Natural killer cell (primary cell): ENCODE measurements around the gene FAM53B. TPM values are rescaled to one million over a fixed set of nuclear protein-coding genes. Genes with fewer than 3 reads are reported as not detected.
"Not testable (repeated sequence)": the region's sequence is repeated elsewhere in the genome, so short reads cannot be mapped to it uniquely, and the experiment has no call there.

ENCODE experiments used
- ATAC-seq, 3 donors: fragments of 150-1000 bp in 2 of 3; fragments of 200-7000 bp in 1 of 3; cut with Tn5 transposase; 1 replicate in 1 of 3; 2 replicates in 2 of 3; pipeline ENCODE4 v1.10.0; 2021; ENCODE audit warnings: mild to moderate bottlenecking in 2 of 3, moderate library complexity in 2 of 3
- DNase-seq, 2 donors: peaks; one replicate each; pipeline versions ENCODE4 v3.0.0 to v3.0.0-alpha.2; 2013 to 2021; ENCODE audit warnings: mixed read lengths in 1 of 2
- H3K27ac ChIP-seq: one replicate; pipeline ENCODE4 v1.5.1; 2013; ENCODE audit warnings: mild to moderate bottlenecking, low read length
- H3K27me3 ChIP-seq: one replicate; pipeline ENCODE4 v1.6.1; 2013; ENCODE audit warnings: low read length; ENCODE audit not compliant: control insufficient read depth, insufficient read depth
- H3K36me3 ChIP-seq: one replicate; pipeline ENCODE4 v1.6.1; 2013; ENCODE audit warnings: low read length; ENCODE audit not compliant: control insufficient read depth, insufficient read depth
- H3K4me1 ChIP-seq: one replicate; pipeline ENCODE4 v1.6.1; 2013; ENCODE audit warnings: low read length; ENCODE audit not compliant: control insufficient read depth, insufficient read depth
- H3K4me3 ChIP-seq: one replicate; pipeline ENCODE4 v1.5.1; 2013; ENCODE audit warnings: low read length
- H3K9me3 ChIP-seq: one replicate; pipeline ENCODE4 v1.6.1; 2013; ENCODE audit warnings: low read length; ENCODE audit not compliant: control insufficient read depth, insufficient read depth
- H3K27ac Mint-ChIP-seq, 2 donors: one replicate each; pipeline ENCODE4 v1.8.0; 2022; ENCODE audit warnings: mild to moderate bottlenecking in 2 of 2, mixed read lengths in 2 of 2, moderate library complexity in 1 of 2
- H3K27me3 Mint-ChIP-seq, 2 donors: one replicate each; pipeline ENCODE4 v1.8.0; 2022; ENCODE audit warnings: low read depth in 2 of 2, mixed read lengths in 2 of 2
- H3K36me3 Mint-ChIP-seq: one replicate; pipeline ENCODE4 v1.8.0; 2022; ENCODE audit warnings: mixed read lengths
- H3K4me1 Mint-ChIP-seq, 2 donors: one replicate each; pipeline ENCODE4 v1.8.0; 2022; ENCODE audit warnings: mixed read lengths in 2 of 2
- H3K4me3 Mint-ChIP-seq: one replicate; pipeline ENCODE4 v1.8.0; 2022; ENCODE audit warnings: mild to moderate bottlenecking, moderate library complexity, mixed read lengths
- H3K9me3 Mint-ChIP-seq, 2 donors: one replicate each; pipeline ENCODE4 v1.8.0; 2022; ENCODE audit warnings: mixed read lengths in 2 of 2
- CTCF ChIP-seq: fragments of 200-600 bp; IDR thresholded peaks from one replicate; pipeline ENCODE4 v1.8.0; 2022; ENCODE audit warnings: antibody characterized with exemption
- WGBS: methylation state at CpG from one replicate; pipeline ENCODE4 v1.1.7; 2013; ENCODE audit warnings: missing lambda C conversion rate; ENCODE audit not compliant: insufficient coverage; 5-methylcytosine and 5-hydroxymethylcytosine counted together
- intact Hi-C: fragments of 100-400 bp; cut with micrococcal nuclease; formaldehyde crosslinking; loops from one replicate; pipeline ENCODE4 v1.14.2; 2022
- total RNA-seq, 4 donors: library from RNA; stranded (reverse); fragments of 120-200 nt in 1 of 4; gene quantifications; one replicate each; pipeline versions ENCODE4 v1.2.3 to v1.2.4, GENCODE V29; 2013 to 2022

Gene FAM53B
- 100 to 1,000 TPM in 2 of 3 donors, 10 to 100 TPM in 1; 77.4 to 172 (median 121) TPM for total RNA-seq
- 92.5 TPM for total RNA-seq (2013)

GRCh38 chr10:124744102-124745050, at the start of gene FAM53B:
TSS of gene FAM53B (minus strand) at chr10:124744378. CDS start at chr10:124706713, 37,665 bp downstream.
- H3K4me1 ChIP-seq: peaks cover 34% of the 10 kb centered on the region
- no peaks in the 10 kb centered on the region for H3K9me3 ChIP-seq
- Mint-ChIP-seq H3K9me3 (no peaks in the 10 kb centered on the region), H3K27me3 (no peaks in the 10 kb centered on the region), H3K36me3 (no peaks in the 10 kb centered on the region), H3K27ac (peak within 1 kb of the TSS; percentile 90 to 92), H3K4me1 (peaks cover 45 to 58% of the 10 kb centered on the region in 2 donors), H3K4me3 (peak within 1 kb of the TSS; percentile 99)
- H3K36me3 ChIP-seq: peaks cover 2% of the 10 kb centered on the region
- peak within 1 kb of the TSS; percentile 54 for H3K27ac ChIP-seq
- peak within 1 kb of the TSS; percentile 55 for H3K4me3 ChIP-seq
- peak; percentile 80 to 90 for DNase-seq
- no peaks in the 10 kb centered on the region for H3K27me3 ChIP-seq
- ATAC-seq: peak; percentile 64 to 85 (median 83)
- WGBS: under 1% methylated on average over 100 of the region's 100 CpGs
- intact Hi-C loops: loop anchor here (1.0 kb wide), 3 partner anchors 48 to 214 kb away; no protein-coding TSS in a partner anchor
- TF ChIP-seq CTCF: no peak

- H3K27ac Mint-ChIP-seq: peak overlapping the region; percentile 91 to 98
- intact Hi-C loops: loop anchor here (1.0 to 5.0 kb wide), 2 partner anchors 49 to 176 kb away; partner anchors contain the start of gene FAM53B
- Histone ChIP-seq H3K27me3 (no peaks in the 10 kb centered on the region), H3K4me1 (peaks cover 24% of the 10 kb centered on the region), H3K36me3 (peaks cover 5% of the 10 kb centered on the region), H3K9me3 (no peaks in the 10 kb centered on the region), H3K27ac (no peak overlapping the region), H3K4me3 (peak overlapping the region; percentile 98)
- 95% methylated on average over 11 of the region's 11 CpGs for WGBS
- ATAC-seq: no peak
- H3K4me3 Mint-ChIP-seq: peak overlapping the region; percentile 98
- TF ChIP-seq CTCF: no peak
- DNase-seq: no peak
- H3K9me3 Mint-ChIP-seq: no peaks in the 10 kb centered on the region
- H3K4me1 Mint-ChIP-seq: peaks cover 22 to 26% of the 10 kb centered on the region in 2 donors
- H3K36me3 Mint-ChIP-seq: no peaks in the 10 kb centered on the region
- H3K27me3 Mint-ChIP-seq: peaks cover 0 to under 1% of the 10 kb centered on the region in 2 donors
Observed at GRCh38 chr10:124792998-124793352, 48.8 kb upstream of the FAM53B start.

DNA sequence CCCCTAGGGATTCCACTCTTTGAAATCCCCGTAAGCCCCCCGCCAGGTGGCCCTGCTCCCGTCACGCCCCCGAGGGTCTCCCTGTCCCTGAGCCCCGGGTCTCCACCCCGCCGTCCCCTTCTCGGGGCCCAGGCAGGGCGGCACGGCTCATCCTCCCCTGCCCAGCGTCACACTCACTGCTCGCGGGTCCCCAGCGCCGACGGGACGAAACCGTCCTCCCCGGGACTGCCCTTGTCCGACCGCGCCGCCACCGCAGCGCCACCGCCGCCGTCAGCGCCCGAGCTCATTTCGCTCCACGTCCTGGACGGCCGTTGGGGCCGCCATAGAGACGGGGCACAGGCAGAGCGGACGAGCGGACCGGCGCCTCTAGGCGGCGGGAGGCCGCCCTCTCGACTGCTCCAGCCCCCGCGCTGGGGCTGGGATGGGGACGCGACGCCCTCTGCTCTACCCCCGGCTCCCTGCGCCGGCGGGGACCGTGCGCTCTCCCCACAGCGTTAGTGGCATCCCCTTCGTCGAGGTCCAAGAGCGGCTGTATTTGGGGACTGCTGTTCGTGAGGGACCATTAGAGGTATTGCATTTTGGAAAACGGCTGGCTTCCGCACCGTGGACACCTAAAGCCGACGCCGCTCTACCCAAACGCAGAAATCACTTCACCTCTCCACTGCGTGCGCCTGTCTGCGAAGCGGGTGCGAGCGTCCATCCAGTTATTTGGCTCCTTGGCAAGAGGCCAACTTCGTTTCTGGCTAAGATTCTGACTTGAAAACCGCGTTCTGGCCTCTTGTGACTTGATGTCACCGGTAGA, 47.6 kb upstream of the FAM53B start, which contains the start of gene EEF1AKMT2:
TSS of gene EEF1AKMT2 (minus strand) at position 341 of the 802 bp plus-strand sequence. CDS start at position 287, 54 bp downstream.
- Histone ChIP-seq H3K4me3 (peak within 1 kb of the TSS; percentile 98), H3K27ac (peak within 1 kb of the TSS; percentile 84), H3K27me3 (no peaks in the 10 kb centered on the region), H3K9me3 (no peaks in the 10 kb centered on the region), H3K4me1 (peaks cover 24% of the 10 kb centered on the region), H3K36me3 (peaks cover 9% of the 10 kb centered on the region)
- H3K4me1 Mint-ChIP-seq: peaks cover 23 to 26% of the 10 kb centered on the region in 2 donors
- ATAC-seq (peak; percentile 96 to 98 (median 96)), DNase-seq (peak; percentile 81 to 90)
- intact Hi-C loops: loop anchor here (1.0 to 5.0 kb wide), 3 partner anchors 10 to 174 kb away; partner anchors contain the start of genes ABRAXAS2 and FAM53B
- H3K9me3 Mint-ChIP-seq: no peaks in the 10 kb centered on the region
- H3K27ac Mint-ChIP-seq: peak within 1 kb of the TSS; percentile 91 to 98
- no peaks in the 10 kb centered on the region for H3K36me3 Mint-ChIP-seq
- WGBS: under 1% methylated on average over 79 of the region's 79 CpGs
- H3K27me3 Mint-ChIP-seq: no peaks in the 10 kb centered on the region
- peak; percentile 31 for TF ChIP-seq CTCF
- H3K4me3 Mint-ChIP-seq: peak within 1 kb of the TSS; percentile 98

GRCh38 chr10:124782900-124783299, 38.7 kb upstream of the FAM53B start:
- H3K4me1 Mint-ChIP-seq, H3K9me3 ChIP-seq, ATAC-seq, H3K4me3 ChIP-seq, H3K9me3 Mint-ChIP-seq, DNase-seq, H3K27ac ChIP-seq, H3K4me3 Mint-ChIP-seq, H3K36me3 ChIP-seq, H3K27me3 Mint-ChIP-seq, H3K4me1 ChIP-seq, H3K27ac Mint-ChIP-seq, H3K27me3 ChIP-seq, intact Hi-C loops: not testable (repeated sequence)
- WGBS: 100% methylated on average over 1 of the region's 1 CpG
- H3K36me3 Mint-ChIP-seq: peaks cover 17% of the 10 kb centered on the region
